ENCODE measurements around the gene ASF1A.

ASF1A gene

DNA sequence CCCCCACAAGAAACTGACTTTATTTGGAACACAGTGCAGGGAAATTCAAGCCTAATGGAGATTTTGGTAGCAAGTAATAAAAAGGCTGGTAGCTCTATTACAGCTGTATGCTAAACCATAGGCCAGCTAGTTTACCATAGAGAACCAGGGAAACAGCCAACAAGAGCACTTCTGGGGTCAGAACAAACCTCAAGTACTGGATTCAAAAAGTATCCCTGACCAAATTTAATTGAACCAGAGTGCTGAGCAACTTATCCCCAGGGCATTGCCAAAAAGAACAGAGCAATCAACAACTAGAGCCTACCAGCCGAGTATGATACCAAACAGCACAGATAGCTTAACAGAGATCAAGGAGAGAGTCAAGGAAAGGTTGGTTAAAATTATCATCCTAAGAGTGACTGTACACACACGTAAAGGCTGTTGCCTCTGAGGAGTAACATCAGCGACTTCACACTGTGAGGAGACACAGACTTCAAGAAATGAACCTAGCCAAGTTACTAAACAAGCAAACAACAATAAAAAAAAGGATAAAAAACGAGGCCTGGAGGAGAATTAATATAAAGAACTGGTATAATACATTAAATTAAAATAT, 11.5 kb upstream of the ASF1A start:
- DNase-seq, result no peak

DNA sequence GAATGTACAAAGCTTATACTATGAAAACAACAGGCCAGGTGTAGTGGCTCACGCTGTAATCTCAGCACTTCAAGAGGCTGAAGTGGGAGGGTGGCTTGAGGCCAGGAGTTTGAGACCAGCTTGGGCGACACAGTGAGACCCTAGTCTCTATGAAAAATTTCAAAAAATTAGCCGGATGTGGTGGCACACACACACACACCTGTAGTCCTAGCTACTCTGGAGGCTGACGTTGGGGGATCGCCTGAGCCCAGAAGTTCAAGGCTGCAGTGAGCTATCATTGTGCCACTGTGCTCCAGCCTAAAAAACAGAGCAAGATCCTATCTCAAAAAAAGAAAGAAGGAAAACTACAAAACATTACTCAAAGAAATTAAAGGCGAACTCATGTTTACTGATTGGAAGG, 7.3 kb upstream of the ASF1A start:
- DNase-seq, result no peak

DNA sequence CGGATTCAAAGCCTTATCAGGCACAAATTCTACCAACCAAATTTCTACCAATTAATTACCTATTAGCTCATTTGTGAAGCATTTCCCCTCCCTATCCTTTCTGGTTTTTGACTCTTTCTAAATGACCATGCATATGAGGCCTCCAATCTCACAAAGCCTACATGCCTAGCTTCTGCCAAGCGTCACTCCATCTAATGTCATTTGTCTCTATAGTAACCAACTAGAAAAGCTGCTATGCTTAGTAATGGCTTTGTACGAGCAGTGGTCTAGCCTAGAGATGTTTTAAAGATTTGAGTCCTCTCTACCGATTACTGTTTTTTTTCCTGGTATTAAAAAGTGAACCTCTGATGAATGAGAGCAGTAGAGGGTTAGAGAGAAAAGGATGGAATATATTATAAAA, 4.8 kb upstream of the ASF1A start:
- no peak for DNase-seq

DNA sequence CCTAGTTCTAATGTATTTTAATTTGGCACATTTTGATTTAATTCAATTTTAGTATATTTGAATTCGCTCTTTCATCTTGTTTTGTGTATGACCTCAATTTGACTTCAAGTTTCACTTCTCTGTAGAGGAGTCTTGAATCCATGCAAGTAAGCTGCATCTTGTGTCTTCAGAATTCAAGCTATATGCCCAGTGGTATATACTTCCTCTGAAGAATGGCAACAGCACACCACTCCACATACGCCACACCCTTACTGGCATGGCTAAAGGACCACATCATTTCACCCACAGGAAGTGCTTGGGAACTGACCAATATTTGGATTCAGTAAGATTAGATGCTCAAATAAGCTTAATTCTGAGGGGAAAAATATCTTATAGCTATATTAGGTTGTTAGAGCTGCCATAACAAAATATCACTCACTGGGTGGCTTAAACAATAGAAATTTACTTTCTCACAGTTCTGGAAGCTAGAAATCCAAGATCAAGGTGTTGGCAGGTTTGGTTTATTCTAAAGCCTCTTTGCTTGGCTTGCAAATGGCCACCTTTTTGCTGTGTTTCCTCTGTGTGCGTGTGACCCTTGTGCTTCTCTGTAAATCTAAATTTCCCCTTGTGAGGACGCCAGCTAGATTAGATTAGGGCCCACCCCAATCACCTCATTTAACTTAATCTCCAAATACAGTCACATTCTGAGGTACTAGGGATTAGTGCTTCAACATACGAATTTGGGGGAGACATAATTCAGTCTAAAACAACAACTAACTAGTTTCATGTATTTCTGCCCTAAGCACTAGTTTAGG, 2.8 kb upstream of the ASF1A start:
- DNase-seq, result no peak

DNA sequence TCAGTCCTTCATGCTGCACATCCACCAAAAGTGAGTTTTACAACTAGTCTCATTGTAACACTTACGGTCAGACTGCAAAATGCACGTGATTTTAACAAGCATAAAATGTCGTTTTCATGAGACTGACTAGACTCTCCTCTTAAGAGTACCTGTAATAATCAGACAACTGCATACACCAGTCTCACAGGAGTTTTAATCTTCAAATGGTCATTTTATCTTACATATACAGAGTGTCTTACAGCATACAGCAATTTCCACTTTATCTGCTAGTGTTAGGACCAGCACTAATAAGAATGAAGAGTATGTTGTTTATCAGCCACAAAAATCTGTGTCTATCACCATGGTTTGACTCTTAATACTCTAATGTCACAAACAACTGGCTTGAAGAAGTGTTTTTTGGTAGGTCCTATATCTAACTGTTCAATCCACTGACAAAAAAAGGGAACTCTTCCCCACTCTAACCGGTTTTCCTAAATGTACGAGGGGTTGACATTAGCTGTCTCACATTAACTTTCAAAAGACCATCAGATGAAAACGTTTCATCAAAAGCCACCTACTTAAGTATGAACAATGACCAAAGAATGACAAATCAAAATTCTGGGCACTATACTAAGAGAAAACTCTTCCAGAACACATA, 1.5 kb upstream of the ASF1A start:
- no peak for DNase-seq

DNA sequence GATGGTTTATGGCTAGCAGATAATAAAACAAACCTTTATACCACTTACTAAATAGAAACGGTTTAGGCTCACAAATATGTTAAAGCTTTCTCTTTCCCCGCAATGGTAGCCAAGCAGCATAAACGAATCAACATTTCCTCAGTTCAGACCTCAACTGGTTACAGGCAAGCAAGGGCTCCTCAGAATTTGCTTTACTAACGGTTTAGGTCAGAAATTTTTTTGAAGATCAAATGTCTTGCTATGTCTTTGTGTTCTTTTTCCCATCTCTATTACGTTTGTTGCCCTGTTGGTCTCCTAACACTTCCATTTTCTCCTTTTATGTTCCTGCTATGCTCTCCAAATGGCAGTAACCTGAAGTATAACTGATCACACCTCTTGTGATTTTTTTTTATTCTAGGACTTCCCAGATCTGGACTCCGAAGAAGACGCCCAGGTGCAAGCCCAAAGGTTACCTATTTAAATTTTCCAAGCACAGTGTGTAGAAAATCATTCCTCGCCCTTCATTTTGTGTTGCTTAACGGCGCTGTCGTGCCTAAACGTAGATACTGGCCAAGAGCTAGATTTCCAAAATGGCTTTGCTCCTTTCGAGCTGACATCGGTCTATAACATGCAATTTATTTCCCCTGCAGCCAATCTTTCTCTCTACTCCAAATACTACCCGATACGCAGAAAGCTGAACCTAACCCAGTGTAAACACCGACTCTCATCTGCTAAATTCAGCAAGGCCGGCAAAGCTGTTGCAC, 717 bp upstream of the ASF1A start:
- DNase-seq, result no peak

DNA sequence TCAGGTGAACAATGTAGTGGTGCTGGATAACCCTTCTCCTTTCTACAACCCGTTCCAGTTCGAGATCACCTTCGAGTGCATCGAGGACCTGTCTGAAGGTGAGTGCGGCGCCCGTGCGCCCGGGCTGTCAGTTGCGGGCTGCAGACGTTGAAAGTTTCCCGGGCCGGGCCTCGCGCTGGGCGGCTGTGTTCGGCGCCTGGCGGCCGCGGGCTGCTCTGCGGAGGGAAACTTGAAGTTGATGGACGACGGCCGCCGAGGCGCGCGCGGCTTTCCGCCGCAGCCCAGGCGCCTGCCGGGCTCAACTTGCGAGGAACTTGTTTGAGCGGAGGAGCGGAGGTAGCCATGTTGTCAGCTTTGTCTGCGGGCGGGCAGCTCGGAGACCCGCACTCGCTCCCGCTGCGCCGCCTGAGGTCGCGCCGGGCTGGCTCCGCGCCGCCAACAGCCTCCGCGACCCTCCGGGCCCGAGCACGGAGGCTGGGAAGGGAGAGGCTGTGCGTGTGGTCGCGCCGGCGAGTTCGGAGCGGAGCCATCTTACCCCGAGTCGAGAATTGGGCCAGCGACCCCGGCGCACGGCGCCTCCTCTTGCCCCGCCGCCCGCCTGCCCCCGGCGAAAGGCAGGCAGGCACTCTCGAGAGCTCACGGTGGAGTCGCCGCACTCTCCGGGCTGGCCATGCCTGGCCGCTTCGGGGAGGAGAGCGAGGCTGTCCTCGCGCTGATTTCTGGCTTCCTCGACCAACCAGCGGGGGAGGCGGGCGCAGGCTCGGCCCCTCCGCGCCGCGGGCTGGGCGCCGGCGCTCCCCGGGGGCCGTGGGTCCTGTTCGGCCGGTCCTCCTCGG, 691 bp downstream of the ASF1A start:
- peak; percentile 74 for DNase-seq

DNA sequence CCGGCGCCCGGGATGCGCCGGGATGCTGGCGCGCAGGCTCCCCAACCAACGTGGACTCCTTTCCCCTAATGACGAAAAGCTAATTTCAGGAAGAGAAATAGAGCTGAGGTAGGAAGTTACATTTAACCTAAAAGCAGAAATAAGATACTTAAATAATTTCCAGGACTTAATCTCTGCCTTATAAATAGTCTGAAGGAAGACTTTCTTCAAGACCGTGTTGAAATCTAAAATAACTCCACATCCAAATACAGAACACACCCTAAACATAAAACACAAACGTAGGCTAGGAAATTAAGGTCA, 1.3 kb downstream of the ASF1A start:
- no peak for DNase-seq

DNA sequence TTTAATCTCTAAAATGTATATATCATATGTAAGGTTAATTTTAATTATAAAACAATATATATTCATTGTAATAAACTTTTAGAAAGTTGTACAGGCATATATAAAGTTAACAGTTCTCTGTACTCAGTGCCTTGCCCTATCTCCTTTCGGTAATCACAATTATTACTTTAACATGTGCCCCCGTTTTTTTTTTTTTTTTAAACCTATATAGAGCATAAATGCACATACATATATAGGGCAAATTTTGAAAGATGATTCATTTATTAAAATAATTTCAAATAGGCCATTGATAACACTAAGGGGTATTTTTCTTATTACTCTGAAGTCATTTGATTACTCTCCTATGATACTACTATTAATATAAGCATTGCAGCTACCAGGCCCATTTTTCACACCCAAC, 1.9 kb downstream of the ASF1A start:
- no peak for DNase-seq

DNA sequence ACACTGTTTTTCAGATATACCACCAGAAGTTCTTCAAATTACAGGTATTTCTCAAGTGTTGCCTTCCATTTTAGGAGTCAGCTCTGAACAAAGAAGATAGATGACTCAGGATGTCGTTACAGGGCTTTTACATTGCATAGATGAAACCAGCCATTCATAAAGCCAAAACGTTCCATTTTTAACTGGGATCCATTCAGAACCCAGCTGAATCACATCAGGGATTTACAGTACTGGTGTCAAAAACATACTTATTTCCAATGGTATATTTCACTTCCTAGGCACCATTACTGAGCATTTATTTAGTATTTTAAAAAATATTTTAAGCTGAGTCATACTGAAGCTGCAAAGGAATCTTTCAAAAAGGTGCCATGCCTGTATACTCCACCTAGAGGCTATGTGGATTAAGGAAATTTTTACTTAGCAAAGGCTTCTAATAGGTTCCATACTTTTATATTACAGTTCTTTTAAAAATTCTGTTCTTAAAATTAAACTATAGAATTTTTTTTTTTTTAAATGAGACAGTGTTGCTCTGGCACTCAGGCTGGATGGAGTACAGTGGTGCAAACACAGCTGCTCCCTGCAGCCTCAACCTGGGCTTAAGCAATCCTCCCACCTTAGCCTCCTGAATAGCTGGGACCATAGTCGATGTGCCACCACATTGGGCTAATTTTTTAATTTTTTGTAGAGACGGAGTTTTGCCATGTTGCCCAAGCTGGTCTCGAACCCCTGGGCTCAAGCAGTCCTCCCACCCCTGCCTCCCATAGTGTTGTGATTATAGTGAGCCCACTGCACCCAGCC, 2.6 kb downstream of the ASF1A start:
- DNase-seq, result no peak

DNA sequence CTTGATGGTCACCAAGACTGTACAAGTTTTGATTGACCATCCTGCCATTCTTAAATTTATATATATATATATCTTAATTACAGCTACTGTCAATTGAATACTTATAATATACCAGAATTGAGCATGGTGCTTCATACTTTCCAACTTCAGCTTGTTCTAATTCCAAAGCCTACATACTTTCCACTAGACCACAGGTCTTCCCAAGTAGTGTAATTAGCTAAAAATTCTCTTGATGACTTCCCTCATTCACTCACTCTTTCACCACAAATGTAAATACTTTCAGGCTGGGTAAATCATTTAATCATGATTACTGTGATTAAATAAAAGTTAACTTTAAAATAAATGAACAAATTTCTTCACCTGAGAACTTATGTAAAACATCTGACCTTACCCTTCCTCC, 3.4 kb downstream of the ASF1A start:
- DNase-seq, result no peak

DNA sequence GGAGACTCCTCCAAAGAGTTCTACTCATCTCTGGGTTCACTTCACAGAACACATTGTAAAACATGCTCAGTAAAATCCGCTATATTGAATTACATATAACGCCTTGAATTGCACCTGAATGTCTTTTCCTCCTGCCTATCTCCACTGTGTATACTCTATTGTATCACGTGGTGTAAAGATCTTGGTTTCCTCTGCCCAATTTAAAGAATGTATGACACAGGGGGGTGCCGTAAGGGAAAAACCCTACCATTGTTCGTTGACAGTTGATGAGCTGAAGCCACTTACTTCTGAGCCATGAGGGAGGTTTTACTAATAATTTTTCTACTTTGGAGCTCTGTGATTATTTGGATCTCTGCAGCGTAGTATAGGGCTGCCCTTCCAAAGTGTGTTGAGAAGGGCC, 6.0 kb downstream of the ASF1A start:
- DNase-seq, result no peak

DNA sequence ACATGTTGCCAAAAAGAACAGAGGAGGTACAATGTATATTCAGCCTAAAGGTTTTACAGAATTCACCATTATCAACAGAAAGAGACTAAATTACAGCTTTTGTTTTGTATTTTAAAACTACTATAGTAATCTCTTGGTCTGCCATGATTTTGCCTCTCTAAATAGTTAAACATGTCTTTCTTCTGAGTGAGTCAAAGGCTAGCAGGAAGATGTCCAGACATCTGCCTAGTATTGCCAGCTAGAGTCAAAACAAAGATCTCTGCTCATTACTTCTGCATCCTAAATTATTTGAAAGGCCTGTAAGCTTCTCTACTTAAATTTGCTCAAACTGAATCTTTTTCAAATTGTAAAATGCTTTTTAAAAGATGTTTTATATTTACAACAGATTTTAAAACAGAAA, 8.8 kb downstream of the ASF1A start:
- DNase-seq, result no peak

DNA sequence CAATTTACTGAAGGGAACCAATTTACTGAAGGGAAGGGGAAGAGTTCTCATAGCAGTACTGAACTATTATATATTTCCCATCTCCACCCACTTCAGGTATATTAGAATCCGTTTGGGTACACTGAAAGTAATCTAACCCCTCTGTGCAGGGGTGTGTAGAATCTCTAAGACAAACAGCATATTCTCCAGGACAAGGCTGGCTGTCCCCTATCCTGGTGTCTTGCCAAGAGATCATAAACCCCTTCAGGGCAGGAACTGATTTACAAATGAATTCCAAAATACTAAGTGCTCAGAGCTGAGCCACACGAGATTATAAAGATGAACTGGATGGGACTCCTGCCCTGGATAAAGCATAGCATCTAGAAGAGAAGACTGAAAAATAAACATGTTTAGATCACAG, 9.2 kb downstream of the ASF1A start:
- DNase-seq, result no peak

DNA sequence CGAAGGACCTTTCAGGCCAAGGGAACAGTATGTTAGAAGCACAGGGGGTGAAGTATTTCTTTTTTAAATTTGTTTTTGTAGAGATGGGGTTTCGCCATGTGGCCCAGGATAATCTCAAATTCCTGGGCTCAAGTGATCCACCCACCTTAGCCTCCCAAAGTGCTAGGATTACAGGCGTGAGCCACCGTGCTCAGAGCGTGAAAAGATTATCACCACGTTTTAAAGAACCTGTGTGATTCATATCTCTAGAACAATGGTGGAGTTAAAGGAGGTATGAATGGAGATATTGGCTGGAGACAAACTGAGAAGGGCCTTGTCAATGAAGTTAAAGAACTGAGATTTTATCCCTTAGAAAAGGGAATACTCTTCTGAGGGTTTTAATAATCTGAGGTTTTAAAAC, 9.7 kb downstream of the ASF1A start:
- no peak for DNase-seq

DNA sequence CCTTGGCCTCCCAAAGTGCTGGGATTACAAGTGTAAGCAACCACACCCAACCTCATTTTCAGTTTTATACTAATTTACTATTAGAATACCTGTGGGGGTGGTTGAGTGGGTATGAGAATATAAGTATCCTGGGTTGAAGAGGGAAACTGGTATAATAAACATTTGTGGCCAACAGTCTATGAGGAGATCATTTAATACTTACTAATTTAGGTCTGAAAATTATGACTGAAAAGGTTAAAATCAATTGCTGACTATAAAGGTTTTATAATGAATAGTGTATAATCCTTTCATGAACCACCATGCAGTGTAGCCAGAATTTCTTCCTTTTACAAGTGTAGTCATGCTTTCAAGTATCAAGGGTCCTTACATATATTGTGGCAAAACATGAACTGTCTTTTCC, 11.1 kb downstream of the ASF1A start:
- DNase-seq, result no peak

DNA sequence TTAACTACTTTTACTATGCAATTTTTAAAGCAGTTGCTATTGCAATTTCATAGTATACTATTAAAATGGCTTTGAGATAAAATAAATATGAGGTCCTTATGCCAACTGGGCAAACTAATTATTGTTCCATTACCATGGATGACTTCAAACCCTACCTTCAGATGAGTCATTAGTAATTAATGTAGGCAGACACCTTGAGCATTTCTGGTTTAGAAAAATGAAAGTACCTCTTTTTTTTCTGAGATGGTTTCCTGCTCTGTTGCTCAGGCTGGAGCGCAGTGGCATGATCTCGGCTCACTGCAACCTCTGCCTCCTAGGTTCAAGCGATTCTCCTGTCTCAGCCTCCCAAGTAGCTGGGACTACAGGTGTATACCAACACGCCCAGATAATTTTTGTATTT, 11.9 kb downstream of the ASF1A start:
- DNase-seq, result no peak

DNA sequence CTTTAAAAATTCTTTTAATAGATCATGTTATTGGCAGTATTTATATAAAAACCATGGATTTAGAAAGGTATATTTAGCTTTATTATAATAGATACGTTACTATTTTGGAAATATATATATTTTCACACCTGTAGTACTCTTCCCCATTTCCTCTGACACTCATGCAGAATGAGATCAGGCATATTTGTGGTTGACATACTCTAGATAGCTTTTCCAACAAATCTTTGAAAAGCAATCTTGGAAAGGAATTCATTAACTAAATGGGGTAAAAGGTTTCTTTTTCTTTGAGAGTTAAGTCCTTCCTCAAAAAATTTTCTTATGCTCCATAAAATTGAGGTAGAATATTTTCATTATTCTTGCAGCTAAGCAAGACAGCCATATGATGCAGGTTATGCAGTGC, 14.5 kb downstream of the ASF1A start:
- no peak for DNase-seq

DNA sequence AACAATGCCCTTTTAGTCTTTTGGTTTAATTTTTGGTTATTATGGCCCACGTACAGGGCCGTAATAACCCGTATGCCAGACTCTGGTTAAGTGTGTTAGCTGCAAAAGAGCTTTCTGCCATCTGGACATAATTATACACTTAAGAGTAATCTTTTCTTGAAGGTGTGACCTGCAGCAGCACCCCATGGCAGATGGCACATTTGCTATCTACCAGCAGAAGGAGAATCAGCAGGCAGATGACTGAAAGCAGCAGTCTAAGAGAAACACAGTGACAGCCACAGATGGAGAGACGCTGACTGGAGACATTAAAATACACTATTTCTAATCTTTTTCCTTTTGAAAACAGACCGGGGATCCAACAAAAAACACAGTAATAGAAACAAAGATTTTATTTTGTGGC, 18.7 kb downstream of the ASF1A start:
- no peak for DNase-seq

DNA sequence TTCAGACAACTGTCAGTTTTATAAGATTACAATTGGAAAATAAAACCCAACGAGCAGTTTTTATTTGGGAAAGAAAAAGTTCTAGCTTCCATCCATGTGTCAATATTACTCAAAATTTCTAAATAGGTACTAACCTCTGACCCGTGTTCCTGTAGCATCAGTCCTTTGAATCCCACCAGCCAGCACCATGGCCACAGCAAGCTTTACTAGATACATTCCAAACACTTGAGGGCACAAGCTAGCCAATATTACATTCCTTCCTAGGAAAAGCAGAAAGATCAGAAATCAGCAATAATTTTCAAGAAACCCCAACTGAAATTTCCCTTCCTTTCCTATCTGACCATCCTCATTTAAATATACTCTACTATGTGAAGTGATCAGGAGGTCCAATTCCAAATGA, 19.2 kb downstream of the ASF1A start:
- DNase-seq, result no peak

DNA sequence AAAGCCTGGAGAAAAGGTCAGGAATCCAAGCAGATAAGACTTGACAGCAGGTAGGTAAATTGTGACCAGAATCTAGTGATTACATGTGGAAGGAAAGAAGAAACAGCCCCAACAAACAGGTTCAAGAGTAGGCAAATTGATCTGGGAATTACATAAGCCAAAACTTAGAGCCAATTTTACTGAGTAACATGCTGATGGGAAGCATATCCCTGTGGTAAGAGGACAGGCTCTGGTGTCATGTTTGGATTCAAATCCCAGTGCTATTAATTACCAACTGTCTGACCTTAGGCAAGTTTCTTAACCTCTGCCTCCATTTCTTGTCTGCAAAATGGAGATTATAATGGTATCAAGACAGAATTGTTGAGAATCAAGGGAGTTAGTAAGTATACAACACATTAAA, 20.6 kb downstream of the ASF1A start:
- no peak for DNase-seq
